ENCODE measurements around the gene AGAP1.

Gene AGAP1

DNA sequence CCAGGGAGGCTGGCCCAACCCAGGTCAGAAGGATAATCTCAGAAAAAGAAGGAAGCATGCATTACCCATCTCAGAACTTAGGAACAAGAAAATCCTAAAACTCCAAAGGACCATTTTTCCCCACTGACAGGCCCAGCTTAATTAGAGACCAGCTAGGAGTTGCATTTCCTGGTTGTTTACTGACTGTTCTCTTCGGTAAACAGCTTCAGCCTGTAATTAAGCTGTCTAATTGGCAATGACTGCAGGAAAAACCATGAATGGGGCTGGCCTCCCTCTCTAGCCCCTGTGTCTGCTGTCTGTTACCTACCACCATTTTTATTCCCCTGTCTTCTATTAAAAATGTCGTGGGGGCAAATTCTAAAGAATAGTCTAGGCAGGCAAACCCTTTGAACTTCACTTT lies 146.5 kb downstream of the AGAP1 start:
- Histone ChIP-seq H3F3A (ENCODE audit: control insufficient read depth, insufficient read depth) (no peaks in the 10 kb centered on the region), H3K27me3 (ENCODE audit: control insufficient read depth, low read length) (no peaks in the 10 kb centered on the region), H3K9me3 (ENCODE audit: control insufficient read depth, insufficient read depth, low read length) (no peaks in the 10 kb centered on the region), H3K4me2 (ENCODE audit: low read length) (no peak overlapping the region), H4K20me1 (ENCODE audit: control insufficient read depth, insufficient read depth, low read depth, low read length) (no peaks in the 10 kb centered on the region), H3K4me3 (ENCODE audit: low read length) (no peak overlapping the region), H3K79me2 (ENCODE audit: control insufficient read depth, low read length) (no peaks in the 10 kb centered on the region), H3K27ac (ENCODE audit: low read depth, low read length) (no peak overlapping the region), H3K4me1 (ENCODE audit: control insufficient read depth, low read length) (no peaks in the 10 kb centered on the region), H3K36me3 (ENCODE audit: control insufficient read depth, low read length) (no peaks in the 10 kb centered on the region), H3K9me2 (replicated peaks; ENCODE audit: control insufficient read depth, low read length) (no peaks in the 10 kb centered on the region)
- no peak for TF ChIP-seq EZH2phosphoT487 (IDR thresholded peaks at IDR 0.05; ENCODE audit: borderline replicate concordance, low read length)
- TF ChIP-seq, protein P1, sequence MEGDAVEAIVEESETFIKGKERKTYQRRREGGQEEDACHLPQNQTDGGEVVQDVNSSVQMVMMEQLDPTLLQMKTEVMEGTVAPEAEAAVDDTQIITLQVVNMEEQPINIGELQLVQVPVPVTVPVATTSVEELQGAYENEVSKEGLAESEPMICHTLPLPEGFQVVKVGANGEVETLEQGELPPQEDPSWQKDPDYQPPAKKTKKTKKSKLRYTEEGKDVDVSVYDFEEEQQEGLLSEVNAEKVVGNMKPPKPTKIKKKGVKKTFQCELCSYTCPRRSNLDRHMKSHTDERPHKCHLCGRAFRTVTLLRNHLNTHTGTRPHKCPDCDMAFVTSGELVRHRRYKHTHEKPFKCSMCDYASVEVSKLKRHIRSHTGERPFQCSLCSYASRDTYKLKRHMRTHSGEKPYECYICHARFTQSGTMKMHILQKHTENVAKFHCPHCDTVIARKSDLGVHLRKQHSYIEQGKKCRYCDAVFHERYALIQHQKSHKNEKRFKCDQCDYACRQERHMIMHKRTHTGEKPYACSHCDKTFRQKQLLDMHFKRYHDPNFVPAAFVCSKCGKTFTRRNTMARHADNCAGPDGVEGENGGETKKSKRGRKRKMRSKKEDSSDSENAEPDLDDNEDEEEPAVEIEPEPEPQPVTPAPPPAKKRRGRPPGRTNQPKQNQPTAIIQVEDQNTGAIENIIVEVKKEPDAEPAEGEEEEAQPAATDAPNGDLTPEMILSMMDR (IDR thresholded peaks at IDR 0.05; ENCODE audit: low read depth, low read length, poor library complexity, severe bottlenecking), result no peak

DNA sequence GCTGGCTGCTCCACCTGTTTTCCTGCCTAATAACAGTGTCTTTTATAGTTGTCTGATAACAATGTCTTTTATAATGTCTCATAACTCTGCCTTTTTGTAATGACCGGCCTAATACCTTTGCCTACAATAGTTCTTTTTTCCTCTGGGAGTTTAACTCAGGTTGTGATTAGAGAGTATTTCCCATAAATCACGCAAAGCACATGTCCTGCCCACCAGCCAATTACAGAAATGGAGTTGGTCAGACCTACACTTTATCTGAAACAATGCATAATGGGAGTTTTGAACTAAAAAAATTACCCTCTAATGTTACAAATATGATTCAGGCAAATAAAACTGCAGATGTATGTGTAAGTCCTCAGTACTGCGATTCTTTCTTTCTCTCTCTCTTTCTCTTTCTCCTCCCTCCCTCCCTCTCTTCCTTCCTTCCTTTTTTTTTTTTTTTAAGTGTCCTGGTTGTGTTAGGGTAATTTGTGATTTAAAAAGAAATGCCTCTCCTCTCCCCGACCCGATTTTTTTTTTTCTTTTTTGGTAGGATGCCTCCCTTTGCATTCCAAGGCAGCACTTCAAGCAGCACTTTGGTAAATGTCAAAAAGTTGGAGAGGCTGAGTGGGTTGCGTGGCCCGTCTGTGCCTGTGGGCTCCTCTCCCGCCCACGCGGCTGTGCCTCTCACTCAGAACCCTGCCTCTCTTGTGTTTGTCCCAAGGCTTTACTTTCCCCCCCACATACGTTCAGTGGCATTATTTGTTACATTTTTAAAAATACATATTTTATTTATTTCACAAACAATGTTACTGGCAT lies 147.3 kb downstream of the AGAP1 start:
- no peak overlapping the region for H3K4me3 ChIP-seq (ENCODE audit: low read length)
- TF ChIP-seq, protein P1 (IDR thresholded peaks at IDR 0.05; ENCODE audit: low read depth, low read length, poor library complexity, severe bottlenecking), result no peak
- TF ChIP-seq EZH2phosphoT487 (IDR thresholded peaks at IDR 0.05; ENCODE audit: borderline replicate concordance, low read length), result no peak
- no peak overlapping the region for H3K4me2 ChIP-seq (ENCODE audit: low read length)
- H3K9me3 ChIP-seq (ENCODE audit: control insufficient read depth, insufficient read depth, low read length), result no peaks in the 10 kb centered on the region
- H3K27me3 ChIP-seq (ENCODE audit: control insufficient read depth, low read length), result no peaks in the 10 kb centered on the region
- no peaks in the 10 kb centered on the region for H4K20me1 ChIP-seq (ENCODE audit: control insufficient read depth, insufficient read depth, low read depth, low read length)
- no peaks in the 10 kb centered on the region for H3K36me3 ChIP-seq (ENCODE audit: control insufficient read depth, low read length)
- no peaks in the 10 kb centered on the region for H3K79me2 ChIP-seq (ENCODE audit: control insufficient read depth, low read length)
- no peaks in the 10 kb centered on the region for H3K9me2 ChIP-seq (replicated peaks; ENCODE audit: control insufficient read depth, low read length)
- no peaks in the 10 kb centered on the region for H3F3A ChIP-seq (ENCODE audit: control insufficient read depth, insufficient read depth)
- no peak overlapping the region for H3K27ac ChIP-seq (ENCODE audit: low read depth, low read length)
- no peaks in the 10 kb centered on the region for H3K4me1 ChIP-seq (ENCODE audit: control insufficient read depth, low read length)

DNA sequence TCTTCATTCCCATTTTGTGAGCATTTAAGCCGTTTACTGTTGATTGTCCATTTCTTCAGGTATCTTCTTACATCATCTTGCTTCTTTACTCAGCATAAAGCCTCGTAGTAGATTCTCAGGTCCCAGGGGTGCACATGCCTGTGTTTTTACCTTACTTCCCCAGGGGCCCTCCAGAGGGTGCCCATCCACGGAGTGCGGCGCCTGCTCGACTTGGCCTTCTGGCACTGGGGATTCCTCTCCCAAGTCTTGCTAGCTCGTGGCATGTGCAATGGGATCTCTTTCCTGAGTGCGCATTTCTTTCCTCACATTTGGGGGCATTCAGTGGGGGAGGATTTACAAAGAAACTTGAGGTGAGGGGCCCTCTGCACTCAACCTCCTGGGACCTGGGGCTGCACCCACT lies 148.1 kb downstream of the AGAP1 start:
- Histone ChIP-seq H3F3A (ENCODE audit: control insufficient read depth, insufficient read depth) (no peaks in the 10 kb centered on the region), H3K9me3 (ENCODE audit: control insufficient read depth, insufficient read depth, low read length) (no peaks in the 10 kb centered on the region), H3K36me3 (ENCODE audit: control insufficient read depth, low read length) (no peaks in the 10 kb centered on the region), H3K4me1 (ENCODE audit: control insufficient read depth, low read length) (no peaks in the 10 kb centered on the region), H3K9me2 (replicated peaks; ENCODE audit: control insufficient read depth, low read length) (no peaks in the 10 kb centered on the region), H4K20me1 (ENCODE audit: control insufficient read depth, insufficient read depth, low read depth, low read length) (no peaks in the 10 kb centered on the region), H3K4me3 (ENCODE audit: low read length) (no peak overlapping the region), H3K79me2 (ENCODE audit: control insufficient read depth, low read length) (no peaks in the 10 kb centered on the region), H3K27me3 (ENCODE audit: control insufficient read depth, low read length) (no peaks in the 10 kb centered on the region), H3K4me2 (ENCODE audit: low read length) (no peak overlapping the region), H3K27ac (ENCODE audit: low read depth, low read length) (no peak overlapping the region)
- TF ChIP-seq EZH2phosphoT487 (IDR thresholded peaks at IDR 0.05; ENCODE audit: borderline replicate concordance, low read length), result no peak
- TF ChIP-seq, protein P1 (IDR thresholded peaks at IDR 0.05; ENCODE audit: low read depth, low read length, poor library complexity, severe bottlenecking), result no peak

Data from DOHH2 (cell line).